HG02798 (cell line): ENCODE measurements around the gene ACP5.
"Not testable (repeated sequence)": the region's sequence is repeated elsewhere in the genome, so short reads cannot be mapped to it uniquely, and the experiment has no call there.

Experiments used
- ATAC-seq: cut with Tn5 transposase; IDR thresholded peaks from one replicate; pipeline ENCODE4 v1.9.1; 2021; ENCODE audit warnings: mild to moderate bottlenecking; ENCODE audit not compliant: unreplicated experiment, poor library complexity

Gene ACP5

GRCh38 chr19:11580116-11580515 lies 2.7 kb upstream of the ACP5 start:
- no peak for ATAC-seq

- ATAC-seq, result no peak
Measured at GRCh38 chr19:11578258-11579142, 1.1 kb upstream of the ACP5 start.

- no peak for ATAC-seq
Measured at GRCh38 chr19:11576227-11576626, 1.2 kb downstream of the ACP5 start.

- no peak for ATAC-seq
Measured at GRCh38 chr19:11574689-11575088, 2.8 kb downstream of the ACP5 start.

GRCh38 chr19:11573763-11574162 lies 3.7 kb downstream of the ACP5 start:
- ATAC-seq, result not testable (repeated sequence)

GRCh38 chr19:11573354-11573753 lies 4.1 kb downstream of the ACP5 start:
- ATAC-seq, result not testable (repeated sequence)

GRCh38 chr19:11570039-11570462 lies 7.4 kb downstream of the ACP5 start:
- no peak for ATAC-seq

- no peak for ATAC-seq
Measured at GRCh38 chr19:11566164-11566563, 11.3 kb downstream of the ACP5 start.

- ATAC-seq, result not testable (repeated sequence)
Measured at GRCh38 chr19:11565649-11565980, 11.8 kb downstream of the ACP5 start.

- ATAC-seq, result not testable (repeated sequence)
Measured at GRCh38 chr19:11564082-11564807, 13.2 kb downstream of the ACP5 start.

GRCh38 chr19:11563532-11563931 lies 13.9 kb downstream of the ACP5 start:
- no peak for ATAC-seq

GRCh38 chr19:11560404-11561051 lies 16.9 kb downstream of the ACP5 start:
- ATAC-seq, result peak; percentile 32

GRCh38 chr19:11558881-11559828 lies 18.3 kb downstream of the ACP5 start, which contains the start of gene ELOF1:
ELOF1 (minus strand) TSS chr19:11559230; CDS start chr19:11554347, 4,883 bp downstream.
- ATAC-seq, result peak; percentile 90

- no peak for ATAC-seq
Measured at GRCh38 chr19:11556634-11557420, 20.6 kb downstream of the ACP5 start.

- ATAC-seq, result no peak
Measured at GRCh38 chr19:11555246-11555645, 22.2 kb downstream of the ACP5 start.

- no peak for ATAC-seq
Measured at GRCh38 chr19:11554160-11554559, 23.3 kb downstream of the ACP5 start.

GRCh38 chr19:11552666-11553372 lies 24.6 kb downstream of the ACP5 start:
- no peak for ATAC-seq

GRCh38 chr19:11551603-11552235 lies 25.7 kb downstream of the ACP5 start:
- no peak for ATAC-seq
